GM21526 (cell line): ENCODE results near the gene LMAN2L.

Source experiments
- ATAC-seq: cut with Tn5 transposase; IDR thresholded peaks from one replicate; pipeline ENCODE4 v1.9.1; 2021; ENCODE audit warnings: moderate library complexity; ENCODE audit not compliant: unreplicated experiment, low FRiP score

Gene LMAN2L

GRCh38 chr2:96760986-96761832 is 21.3 kb upstream of the LMAN2L start:
- peak; percentile 3 for ATAC-seq

- ATAC-seq = peak; percentile 73
Observed at GRCh38 chr2:96760036-96760985, 20.4 kb upstream of the LMAN2L start, which contains the start of gene CNNM4. CNNM4 (plus strand) TSS chr2:96760902; CDS start chr2:96761000, 98 bp downstream.

- ATAC-seq = no peak
Observed at GRCh38 chr2:96759548-96759947, 19.7 kb upstream of the LMAN2L start.

GRCh38 chr2:96758987-96759386 is 19.1 kb upstream of the LMAN2L start:
- ATAC-seq = no peak

- ATAC-seq = no peak
Observed at GRCh38 chr2:96757477-96757860, 17.6 kb upstream of the LMAN2L start.

- no peak for ATAC-seq
Observed at GRCh38 chr2:96756788-96757476, 17.1 kb upstream of the LMAN2L start.

- ATAC-seq = no peak
Observed at GRCh38 chr2:96754317-96754716, 14.5 kb upstream of the LMAN2L start.

- ATAC-seq = no peak
Observed at GRCh38 chr2:96753661-96754282, 13.9 kb upstream of the LMAN2L start.

GRCh38 chr2:96751800-96752199 is 11.9 kb upstream of the LMAN2L start:
- no peak for ATAC-seq

GRCh38 chr2:96747061-96747617 is 7.3 kb upstream of the LMAN2L start:
- no peak for ATAC-seq

- no peak for ATAC-seq
Observed at GRCh38 chr2:96739076-96739632, 710 bp downstream of the LMAN2L start.

- no peak for ATAC-seq
Observed at GRCh38 chr2:96737831-96738230, 2.0 kb downstream of the LMAN2L start.

GRCh38 chr2:96737251-96737650 is 2.6 kb downstream of the LMAN2L start:
- no peak for ATAC-seq

- no peak for ATAC-seq
Observed at GRCh38 chr2:96734880-96735583, 4.8 kb downstream of the LMAN2L start.

- ATAC-seq = no peak
Observed at GRCh38 chr2:96733931-96734330, 5.9 kb downstream of the LMAN2L start.

- ATAC-seq = no peak
Observed at GRCh38 chr2:96730212-96730611, 9.7 kb downstream of the LMAN2L start.

GRCh38 chr2:96729748-96730147 is 10.1 kb downstream of the LMAN2L start:
- no peak for ATAC-seq

- ATAC-seq = no peak
Observed at GRCh38 chr2:96727431-96727830, 12.4 kb downstream of the LMAN2L start.

GRCh38 chr2:96726131-96726530 is 13.7 kb downstream of the LMAN2L start:
- no peak for ATAC-seq
